ENCODE results near the gene RIPPLY2.
A peak's percentile ranks its signal among the peaks of the same experiment; 100 is the strongest.
"Not testable (repeated sequence)": the region's sequence is repeated elsewhere in the genome, so short reads cannot be mapped to it uniquely, and the experiment has no call there.

RIPPLY2 gene, protein sequence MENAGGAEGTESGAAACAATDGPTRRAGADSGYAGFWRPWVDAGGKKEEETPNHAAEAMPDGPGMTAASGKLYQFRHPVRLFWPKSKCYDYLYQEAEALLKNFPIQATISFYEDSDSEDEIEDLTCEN

DNA sequence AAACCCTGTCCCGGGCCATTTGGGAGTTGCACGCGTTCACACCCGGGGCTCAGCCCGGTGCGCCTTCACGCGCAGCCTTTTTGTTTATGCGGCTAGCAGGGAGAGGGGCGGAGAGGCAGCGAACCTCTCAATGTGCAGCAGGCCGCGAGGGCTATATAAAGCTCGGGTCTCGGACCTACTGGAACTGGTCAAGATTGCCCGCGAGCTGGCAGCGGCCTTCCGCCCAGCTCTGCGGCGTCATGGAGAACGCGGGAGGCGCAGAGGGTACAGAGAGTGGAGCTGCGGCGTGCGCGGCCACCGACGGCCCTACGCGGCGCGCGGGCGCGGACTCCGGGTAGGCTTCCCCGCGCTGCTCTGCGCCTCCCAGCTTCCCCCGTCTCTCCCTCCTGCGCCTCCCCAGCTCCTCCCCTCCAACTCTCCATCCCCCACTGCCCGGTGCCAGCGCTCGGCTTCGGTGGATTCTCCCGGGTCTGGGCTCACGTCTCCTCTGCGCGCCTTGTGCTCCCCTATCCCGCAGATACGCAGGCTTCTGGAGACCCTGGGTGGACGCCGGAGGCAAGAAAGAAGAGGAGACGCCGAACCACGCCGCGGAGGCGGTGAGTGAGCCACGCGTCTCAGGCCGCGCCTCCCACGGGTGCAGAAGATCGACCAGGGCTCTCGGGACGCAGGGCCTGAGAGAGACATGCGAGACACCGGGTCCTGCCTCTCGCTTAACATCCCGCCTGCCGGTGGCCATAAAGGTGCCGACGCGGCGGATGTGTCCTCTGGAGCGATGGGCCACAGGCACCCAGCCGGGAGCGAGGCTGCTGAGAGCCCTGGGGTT is at the start of gene RIPPLY2:
RIPPLY2 (plus strand) TSS at position 183 of the 823 bp plus-strand sequence; CDS start at position 240, 57 bp downstream.
- DNase-seq (ENCODE audit: low spot score), result peak; percentile 90

DNA sequence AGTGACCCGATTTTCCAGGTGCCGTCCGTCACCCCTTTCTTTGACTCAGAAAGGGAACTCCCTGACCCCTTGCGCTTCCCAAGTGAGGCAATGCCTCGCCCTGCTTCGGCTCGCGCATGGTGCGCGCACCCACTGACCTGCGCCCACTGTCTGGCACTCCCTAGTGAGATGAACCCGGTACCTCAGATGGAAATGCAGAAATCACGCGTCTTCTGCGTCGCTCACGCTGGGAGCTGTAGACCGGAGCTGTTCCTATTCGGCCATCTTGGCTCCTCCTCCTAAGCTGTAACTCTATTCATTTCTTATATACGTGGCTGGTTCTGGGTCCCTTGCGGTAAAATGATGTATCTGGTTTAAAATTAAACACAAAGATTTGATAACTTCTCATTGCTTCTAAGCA is 49.7 kb upstream of the RIPPLY2 start:
- DNase-seq (ENCODE audit: low spot score), result not testable (repeated sequence)

DNA sequence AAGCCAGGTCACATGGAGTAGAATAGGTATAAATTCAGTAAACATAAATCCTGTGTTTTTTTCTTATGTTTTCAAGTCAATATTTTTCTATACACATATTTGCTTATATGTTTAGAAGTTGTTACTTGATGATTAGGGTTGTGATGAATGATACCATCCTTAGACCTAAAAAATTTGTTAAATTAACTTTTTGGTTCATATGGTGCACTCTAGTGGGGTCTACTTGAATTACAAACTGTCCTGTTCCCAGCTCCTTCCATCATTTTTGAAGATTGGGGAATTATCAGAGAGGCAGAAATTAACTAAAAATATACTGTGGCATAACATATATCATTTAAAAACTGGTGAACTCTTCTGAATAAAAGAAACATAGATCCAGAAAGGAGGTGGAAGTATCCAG is 48.3 kb upstream of the RIPPLY2 start:
- no peak for DNase-seq (ENCODE audit: low spot score)

DNA sequence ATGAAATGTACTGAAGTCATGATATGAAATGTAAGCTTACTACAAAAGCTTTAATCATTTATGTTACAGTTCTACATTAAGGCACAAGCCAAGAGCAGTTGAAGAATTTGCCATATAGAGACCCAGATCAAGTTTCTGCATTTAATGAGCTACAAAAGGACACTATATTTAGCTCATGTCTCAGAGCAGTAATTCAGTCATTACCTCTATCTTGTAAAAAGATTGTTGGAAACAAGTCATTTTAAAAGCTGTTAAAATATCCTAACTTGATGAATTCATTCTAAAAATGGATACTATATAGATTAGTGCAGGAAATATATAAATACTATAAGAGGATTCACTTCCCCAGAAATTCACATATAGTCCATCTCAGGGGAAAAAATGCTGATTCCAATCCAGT is 45.2 kb upstream of the RIPPLY2 start:
- no peak for DNase-seq (ENCODE audit: low spot score)

DNA sequence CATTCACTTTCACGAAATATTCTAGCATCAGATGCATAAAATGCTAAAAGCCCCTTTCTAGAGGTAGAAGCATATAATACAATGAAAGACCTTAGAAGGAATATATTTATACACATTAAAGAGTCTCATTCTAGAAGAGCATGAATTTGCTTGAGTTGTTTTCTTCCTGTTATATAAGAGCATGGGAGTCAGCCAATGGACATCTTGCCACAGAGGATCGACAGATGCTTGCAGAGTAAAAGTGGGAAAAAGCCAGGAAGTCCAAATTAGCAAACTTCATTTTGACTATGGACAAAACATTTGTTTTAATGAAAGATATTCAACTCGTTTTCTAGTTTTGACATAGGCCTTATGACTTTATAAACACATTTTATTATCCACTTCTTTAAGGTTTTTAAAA is 44.2 kb upstream of the RIPPLY2 start:
- no peak for DNase-seq (ENCODE audit: low spot score)

DNA sequence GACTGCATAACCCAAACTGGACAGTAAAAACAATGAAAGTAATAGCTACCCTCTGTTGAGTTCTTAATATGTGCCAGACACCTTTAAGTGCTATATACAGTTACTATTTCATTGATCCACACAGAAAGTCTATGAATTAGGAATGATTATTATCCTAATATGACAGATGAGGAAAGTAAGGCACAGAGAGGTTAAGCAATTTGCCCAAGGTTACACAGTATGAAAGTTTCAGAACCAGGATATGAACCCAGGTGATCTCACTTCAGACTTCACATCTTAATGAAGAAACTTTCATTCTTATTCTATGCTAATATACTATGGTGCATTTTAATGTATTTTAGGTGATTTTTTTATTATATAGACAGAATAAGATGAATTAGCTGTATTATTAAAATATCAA is 40.6 kb upstream of the RIPPLY2 start:
- no peak for DNase-seq (ENCODE audit: low spot score)

DNA sequence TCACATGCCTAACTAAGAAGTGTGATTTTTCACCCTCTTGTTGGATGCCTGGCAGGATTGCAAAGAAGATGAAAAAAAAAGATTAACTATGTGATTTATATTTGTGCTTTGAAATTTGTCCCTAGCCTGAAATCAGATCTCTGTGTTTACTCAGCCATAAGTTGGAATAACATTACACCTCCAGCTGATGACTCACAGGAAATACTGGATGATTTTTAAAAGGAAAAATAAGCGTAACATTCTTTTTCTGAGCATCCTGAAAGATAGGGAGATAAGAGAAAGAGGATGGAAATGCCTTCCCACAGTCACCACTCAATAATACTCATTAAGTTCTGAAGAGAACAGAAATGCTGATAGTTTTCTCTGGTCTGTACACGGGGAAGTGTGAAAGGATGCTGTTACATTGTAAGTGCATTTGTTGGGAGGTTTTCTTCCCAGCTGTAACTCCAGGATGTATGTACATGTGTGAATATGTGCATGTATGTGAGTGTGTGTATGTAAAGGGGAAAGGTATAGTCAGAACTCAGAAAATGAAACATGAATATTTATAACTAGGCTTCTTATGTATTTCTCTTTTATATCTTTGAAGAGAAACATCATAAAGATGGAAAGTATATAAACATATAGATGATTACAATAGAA is 37.4 kb upstream of the RIPPLY2 start:
- DNase-seq (ENCODE audit: low spot score), result no peak

DNA sequence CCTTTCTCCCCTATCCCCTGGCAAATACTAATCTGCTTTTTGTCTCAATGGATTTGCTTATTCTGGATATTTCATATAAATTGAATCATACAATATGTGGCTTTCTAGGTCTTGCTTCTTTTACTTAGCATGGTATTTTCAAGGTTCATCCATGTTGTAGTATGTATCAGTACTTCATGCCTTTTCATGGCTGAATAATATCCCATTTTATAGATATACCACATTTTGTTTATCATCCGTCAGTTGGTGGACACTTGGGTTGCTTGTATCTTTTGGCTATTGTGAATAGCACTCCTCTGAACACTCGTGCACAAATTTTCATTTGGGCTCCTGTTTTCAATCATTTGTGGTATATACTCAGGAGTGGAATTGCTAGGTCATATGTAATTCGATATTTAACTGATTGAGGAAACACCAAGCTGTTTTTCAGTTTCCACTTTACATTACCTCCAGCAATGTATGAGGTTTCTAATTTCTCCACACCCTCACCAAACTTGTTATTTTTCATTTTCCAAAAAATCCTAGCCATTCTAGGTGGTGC is 30.5 kb upstream of the RIPPLY2 start:
- no peak for DNase-seq (ENCODE audit: low spot score)

DNA sequence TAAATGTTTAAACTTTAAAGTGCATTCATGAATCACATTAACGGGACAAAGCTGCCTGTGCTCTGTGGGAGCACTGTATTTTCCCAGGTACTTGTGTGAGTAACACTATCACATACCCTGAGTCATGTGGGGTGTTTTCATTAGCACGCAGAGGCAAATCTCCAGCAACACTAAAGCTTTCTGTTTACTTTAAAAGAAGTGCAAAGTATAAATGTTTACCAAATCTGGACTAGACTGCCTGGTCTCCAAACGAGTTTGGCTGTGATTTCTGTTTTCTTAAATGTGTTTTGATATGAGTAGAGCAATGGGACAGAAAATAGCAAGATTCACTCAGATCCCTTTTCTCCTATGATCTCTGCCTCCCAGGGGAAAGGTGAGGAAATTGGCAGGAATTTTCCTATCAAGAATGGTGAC is 28.8 kb upstream of the RIPPLY2 start:
- DNase-seq (ENCODE audit: low spot score), result no peak

DNA sequence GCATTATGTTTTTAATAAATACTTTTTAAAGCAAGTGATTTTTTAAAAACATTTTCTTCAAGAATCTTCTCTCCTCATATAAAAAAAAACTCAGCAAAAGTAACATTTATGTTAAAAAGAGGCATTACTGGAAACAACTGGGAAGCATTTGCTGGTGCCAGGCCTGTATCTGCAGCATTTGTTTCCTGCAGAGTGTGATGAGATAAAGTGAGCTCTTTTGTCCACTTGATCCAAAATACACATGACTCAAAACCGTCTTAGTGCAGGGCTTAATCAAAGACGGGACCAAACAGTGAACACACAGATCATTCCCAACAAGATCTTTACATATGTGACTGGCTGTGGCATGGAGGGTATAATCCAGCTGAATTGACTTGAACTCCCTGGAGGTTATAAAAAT is 28.3 kb upstream of the RIPPLY2 start:
- no peak for DNase-seq (ENCODE audit: low spot score)

DNA sequence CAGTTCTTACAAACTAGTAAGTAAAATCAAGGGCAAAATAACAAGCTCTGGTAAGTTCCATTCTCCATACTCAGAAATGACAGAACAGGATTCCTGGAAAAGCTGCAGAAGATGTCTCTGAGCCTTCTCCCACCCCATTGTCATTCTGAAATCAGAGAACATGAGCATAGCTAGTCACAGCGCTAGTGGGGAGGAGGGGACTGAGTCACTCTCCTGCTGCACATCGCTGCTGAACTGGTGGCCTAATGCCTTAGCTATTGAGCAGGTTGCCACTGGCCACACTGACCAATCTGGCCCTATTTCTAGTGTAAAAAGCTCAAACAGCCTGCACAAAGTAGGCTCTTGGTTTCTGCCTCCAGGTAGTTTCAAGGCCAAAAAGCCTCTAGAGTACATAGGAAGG is 26.1 kb upstream of the RIPPLY2 start:
- no peak for DNase-seq (ENCODE audit: low spot score)

DNA sequence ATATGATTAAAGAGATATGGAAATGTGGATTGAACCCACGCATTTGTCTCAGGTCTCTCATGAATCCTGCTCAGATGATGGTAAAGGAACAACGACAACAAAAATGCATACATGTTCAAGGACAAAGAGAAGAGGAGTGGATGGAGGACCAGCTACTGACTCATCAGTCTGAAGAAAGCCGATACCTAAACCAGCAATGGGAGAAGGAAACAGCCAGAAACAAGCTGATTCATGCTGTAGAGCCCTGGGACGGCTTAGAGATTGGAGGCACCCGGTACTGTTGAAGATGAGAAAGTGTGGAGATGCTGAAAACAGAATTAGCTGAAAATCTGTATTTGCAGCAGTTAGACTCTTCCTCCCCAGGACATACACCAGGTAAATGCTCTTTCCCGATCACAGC is 14.4 kb upstream of the RIPPLY2 start:
- DNase-seq (ENCODE audit: low spot score), result no peak

DNA sequence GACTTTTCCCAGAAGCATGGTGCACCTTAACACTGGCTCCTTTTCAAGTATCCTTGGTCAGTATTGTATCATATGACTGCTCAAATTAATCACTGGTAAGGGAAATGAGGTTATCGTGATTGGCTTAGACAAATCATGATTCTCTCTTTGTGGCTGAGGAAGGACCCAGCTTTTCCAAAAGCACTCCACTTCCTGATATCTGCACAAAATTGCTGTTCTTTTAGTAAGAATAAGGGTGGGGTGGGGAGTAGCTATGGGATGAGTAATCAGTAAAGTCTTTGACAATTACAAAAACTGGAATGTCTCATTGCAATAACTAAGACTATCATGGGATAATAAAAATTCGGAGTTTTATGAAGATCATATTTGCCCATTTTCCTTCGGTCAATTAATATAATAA is 9.0 kb upstream of the RIPPLY2 start:
- no peak for DNase-seq (ENCODE audit: low spot score)

DNA sequence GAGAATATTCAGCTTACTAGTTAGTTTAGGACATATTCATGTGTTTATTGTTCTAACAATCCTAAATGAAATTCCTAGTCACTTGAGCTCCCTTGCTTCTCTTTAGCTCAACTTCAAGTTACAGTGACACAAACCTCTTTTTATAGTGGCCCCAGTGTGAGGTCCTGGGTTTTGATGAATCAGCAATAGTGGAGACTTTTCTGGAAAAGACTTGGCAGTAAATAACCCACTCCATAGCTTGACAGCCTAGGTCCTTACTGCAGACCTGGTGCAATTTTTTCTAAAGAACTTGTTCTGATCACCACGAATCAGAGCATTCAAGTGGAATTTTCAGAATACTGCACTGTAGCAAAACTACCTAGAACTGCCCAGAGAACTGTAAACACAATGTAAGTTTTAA is 6.9 kb upstream of the RIPPLY2 start:
- no peak for DNase-seq (ENCODE audit: low spot score)

DNA sequence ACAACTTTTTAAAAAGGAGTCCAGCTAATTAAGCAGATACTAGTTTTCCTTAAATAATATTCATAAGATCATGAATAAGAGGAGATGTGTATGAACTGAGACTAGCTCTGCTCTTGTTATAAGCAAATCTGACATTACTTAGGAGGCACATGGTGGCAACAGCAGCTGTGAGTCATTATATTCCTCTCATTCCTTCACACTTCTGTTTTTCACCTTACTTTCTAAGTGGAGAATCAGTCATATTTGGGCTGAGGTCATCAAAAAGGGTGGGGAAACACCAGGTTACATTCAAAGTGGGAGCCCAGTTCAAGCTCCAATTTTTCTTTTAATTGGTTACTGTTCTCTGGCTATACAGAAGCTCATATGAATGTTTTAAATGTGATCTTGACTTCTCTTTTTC is 6.0 kb upstream of the RIPPLY2 start:
- DNase-seq (ENCODE audit: low spot score), result no peak

DNA sequence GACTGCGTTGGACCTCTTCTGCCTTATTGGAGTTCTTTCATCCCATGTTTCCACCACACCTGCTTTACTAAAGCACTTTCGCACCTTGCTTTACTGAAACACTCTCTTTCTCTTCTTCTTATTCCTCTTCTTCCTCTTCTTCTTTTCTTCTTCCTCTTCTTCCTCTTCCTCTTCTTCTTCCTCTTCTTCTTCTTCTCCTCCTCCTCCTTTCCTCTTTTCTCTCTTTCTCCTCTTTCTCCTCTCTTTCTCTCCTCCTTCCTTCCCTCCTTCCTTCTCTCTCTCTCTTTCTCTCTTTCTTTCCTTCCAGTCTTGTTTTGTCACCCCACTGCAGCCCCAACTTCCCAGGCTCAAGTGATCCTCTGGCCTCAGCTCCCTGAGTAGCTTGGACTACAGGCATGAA is 4.0 kb upstream of the RIPPLY2 start:
- DNase-seq (ENCODE audit: low spot score), result no peak

DNA sequence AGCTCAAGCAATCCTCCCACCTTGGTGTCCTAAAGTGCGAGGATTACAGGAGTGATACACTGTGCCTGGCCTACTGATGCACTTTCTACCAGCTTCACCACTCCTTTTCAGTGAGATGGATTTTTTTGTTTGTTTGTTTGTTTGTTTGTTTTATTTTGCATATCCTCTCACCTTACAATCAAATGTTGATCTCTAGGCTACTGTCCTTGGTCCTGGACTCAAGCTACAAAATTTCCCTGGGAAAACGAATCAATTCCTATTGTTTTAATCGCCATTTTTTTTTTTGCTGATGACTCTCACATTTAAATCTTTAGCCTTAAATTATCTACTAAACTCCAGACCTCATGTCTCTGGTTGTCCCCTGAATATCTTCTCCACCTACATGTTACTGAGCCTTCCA is 3.5 kb upstream of the RIPPLY2 start:
- no peak for DNase-seq (ENCODE audit: low spot score)

DNA sequence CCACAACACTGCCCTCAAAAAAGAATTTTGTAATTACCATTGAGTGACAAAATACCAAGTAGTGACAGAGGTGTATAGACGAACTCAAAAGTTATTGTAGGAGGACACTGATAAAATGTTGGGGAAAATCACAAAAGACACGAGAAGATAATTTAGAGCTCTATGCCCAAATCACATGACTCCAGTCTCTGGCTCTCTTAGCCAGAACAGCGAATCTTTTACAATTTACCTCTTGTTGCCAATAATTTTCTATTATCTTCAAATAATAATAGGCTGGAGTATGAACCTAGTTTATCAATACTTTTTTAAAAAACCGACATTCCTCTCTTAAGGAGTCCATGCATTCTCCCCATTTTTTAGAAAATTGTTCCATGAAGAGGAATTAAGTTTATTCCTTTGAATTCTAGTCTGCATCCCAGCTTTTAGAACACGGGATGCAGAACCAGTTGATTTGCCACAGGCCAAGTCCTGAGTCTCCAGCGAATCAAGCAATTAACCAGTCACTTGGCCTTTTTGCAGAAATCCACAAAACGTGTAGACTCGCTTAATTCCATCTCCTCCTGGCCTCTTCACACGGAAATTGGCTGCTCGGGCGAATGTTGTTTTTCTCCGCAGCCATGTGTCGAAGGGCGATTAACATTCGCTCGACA is 507 bp upstream of the RIPPLY2 start:
- DNase-seq (ENCODE audit: low spot score), result no peak

DNA sequence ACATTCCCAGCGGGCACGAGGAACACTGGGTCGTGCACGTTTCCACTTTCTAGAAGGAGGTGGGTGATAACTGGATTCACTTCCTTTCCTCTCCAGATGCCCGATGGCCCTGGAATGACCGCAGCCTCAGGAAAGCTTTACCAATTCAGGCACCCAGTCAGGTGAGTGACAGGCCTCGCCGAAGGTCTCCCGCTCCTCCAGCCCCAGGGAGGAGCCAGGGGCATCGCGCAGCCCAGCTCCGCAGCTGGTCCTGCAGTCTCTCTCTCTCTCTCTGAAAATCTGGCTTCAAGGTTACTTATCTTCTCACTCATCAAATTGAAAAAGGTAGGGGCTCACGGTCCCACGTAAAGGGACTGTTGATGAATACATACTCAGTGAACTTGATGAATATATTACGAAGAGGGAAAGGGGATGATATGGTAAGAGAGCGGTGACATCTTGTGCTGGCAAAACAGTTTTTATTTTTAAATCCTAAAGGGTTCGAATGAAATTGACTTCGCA is 891 bp downstream of the RIPPLY2 start:
- peak; percentile 68 for DNase-seq (ENCODE audit: low spot score)

DNA sequence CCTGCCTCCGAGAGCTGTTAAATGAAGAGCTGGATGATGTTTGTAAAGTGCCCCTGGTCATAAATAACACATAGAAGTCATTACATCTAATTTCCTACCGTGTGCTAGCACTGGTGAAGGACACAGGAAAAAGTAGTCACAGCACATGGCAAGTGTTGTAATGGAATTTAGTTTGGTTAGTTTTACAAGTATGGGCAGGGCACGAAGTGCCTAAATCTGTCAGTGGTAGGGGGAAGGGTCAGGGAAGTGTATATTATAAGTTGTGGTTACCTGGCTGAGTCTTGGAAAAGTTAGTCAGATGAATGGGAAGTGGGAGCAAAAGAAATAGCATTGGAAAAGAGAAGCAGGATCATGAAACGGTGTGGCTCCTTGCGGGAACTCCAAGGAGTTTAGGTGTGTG is 1.6 kb downstream of the RIPPLY2 start:
- no peak for DNase-seq (ENCODE audit: low spot score)

DNA sequence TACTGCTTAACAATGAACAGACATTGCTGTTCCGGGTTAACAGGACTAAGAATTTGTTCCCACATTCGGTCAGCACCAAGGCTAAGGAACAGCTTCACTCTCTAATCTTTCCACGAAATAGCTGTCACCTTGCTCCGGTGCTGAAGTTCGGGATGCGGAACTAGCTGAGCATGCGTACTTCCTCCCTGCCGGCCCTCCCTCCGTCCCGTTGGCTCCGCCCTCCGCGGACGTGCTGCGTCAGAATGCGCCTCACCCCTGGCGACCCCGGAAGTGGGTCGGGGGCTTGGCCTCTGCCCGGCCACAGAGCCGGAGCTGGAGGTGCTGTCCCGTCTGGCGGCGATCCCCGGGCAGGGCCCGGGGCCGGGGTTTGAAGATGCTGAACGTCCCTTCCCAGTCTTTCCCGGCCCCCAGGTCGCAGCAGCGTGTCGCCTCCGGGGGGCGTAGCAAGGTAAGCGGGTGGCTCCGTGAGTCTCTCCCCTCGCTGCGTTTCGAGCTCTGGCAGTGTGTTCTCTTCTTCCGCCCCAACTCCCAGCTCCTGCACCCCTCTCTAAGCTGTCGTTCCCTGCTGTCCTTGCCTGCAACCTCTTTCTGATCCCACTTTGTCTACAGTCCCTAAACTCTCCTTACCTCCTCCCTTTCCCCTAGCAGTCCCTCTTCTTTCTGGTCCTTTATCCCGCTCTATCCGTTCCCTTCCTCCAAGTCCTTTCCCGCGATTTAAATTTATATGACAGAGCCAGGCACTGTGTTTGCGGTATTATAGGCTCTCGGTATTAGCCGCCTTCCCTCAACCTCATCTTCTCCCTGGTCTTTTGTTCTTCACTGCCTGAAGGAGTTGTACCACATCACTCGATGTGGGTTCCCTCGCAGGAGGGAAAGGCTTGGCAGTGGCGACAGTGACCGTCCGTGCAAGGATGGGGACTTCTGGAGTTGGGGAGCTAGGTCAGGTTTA is 6.5 kb downstream of the RIPPLY2 start, which contains the start of gene CYB5R4:
CYB5R4 (plus strand) TSS at position 280 of the 949 bp plus-strand sequence; CDS start at position 374, 94 bp downstream.
- peak; percentile 96 for DNase-seq (ENCODE audit: low spot score)

Measured in D341Med (cell line).